NT2/D1 (cell line): ENCODE data around the gene PDE9A.

Source experiments
- YY1 ChIP-seq: IDR thresholded peaks from 2 replicates; pipeline ENCODE4 v1.6.1; 2011; ENCODE audit not compliant: insufficient read length, insufficient read depth
- ZNF274 ChIP-seq: IDR thresholded peaks from 2 replicates; pipeline ENCODE4 v1.6.1; 2011; ENCODE audit warnings: mild to moderate bottlenecking, low read depth, low read length

- no peak for TF ChIP-seq YY1
- no peak for TF ChIP-seq ZNF274
Observed at GRCh38 chr21:42797522-42797921, 144.1 kb downstream of the PDE9A start.
